Measurements from ENCODE around the gene EIF2B2. TPM values are rescaled to one million over a fixed set of nuclear protein-coding genes. Genes with fewer than 3 reads are reported as not detected.

EIF2B2 gene
- total and polyA plus RNA-seq, 2 of the 13 experiments (the other 11 are each of a cell fraction or from before 2014, with no cell fraction given), result 54.4 to 78.6 TPM

DNA sequence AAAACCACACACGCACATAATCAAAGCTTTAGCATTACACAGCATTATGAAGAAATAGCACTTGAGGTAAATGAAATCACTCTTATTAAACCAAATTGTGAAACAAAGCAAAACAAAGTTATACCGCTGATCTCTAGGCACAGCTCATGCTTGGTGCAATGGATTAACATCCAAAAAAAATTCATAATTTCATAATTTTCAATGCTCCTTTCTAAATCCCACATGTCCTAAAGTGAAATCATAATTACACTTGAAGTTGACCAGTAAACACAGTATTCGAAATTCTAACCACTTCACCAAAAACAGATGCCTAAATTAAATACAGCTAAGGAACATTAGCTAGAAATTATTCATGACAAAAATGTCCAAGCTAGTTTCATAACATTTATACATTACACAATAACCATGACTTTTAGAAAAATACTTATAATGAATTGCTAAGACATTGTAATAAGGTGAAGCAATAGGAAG, 47.0 kb downstream of the EIF2B2 start:
- TF ChIP-seq ZNF678 (CRISPR knock-in tag; IDR thresholded peaks at IDR 0.05) (no peak), CEBPB (IDR thresholded peaks at IDR 0.05; ENCODE audit: borderline replicate concordance, low read depth, low read length) (peak; percentile 49; the same call in 1 of the 2 replicates)
- POLR2A ChIA-PET, result interaction anchor here (1.2 to 4.2 kb wide), 3 partner anchors 8 to 20 kb away, joined by 3 to 18 read pairs (median 13); partner anchors contain the start of genes ACYP1 and ZC2HC1C
- BruUV-seq (replicated peaks), result no TSS peak

GRCh38 chr14:75050852-75051555, 48.3 kb downstream of the EIF2B2 start, which contains the start of gene MLH3:
Gene MLH3, minus strand, starts transcription at chr14:75051467. Its CDS starts 1,812 bp downstream, at chr14:75049655.
- Histone ChIP-seq H3K9ac (ENCODE audit: insufficient read depth, low read depth, low read length) (peak within 1 kb of the TSS; percentile 87), H2AFZ (ENCODE audit: low read length) (no peak within 1 kb of the TSS), H3K9me3 (ENCODE audit: low read length) (no peaks in the 10 kb centered on the region), H3K4me3 (replicated peaks in 1 of 3; ENCODE audit: insufficient read depth in 1 of 3, low read depth in 2 of 3, low read length in 3 of 3) (peak within 1 kb of the TSS; percentile 58 to 75 (median 68)), H3K4me1 (ENCODE audit: insufficient read depth, low read length) (peaks cover 35% of the 10 kb centered on the region), H3K79me2 (ENCODE audit: insufficient read depth, low read length) (peaks cover 18% of the 10 kb centered on the region), H3K4me2 (ENCODE audit: low read depth, low read length) (peak within 1 kb of the TSS; percentile 78), H4K20me1 (ENCODE audit: insufficient read depth, low read length) (no peaks in the 10 kb centered on the region), H3K36me3 (replicated peaks in 1 of 2; ENCODE audit: control insufficient read depth in 1 of 2, insufficient read depth in 2 of 2, low read length in 2 of 2) (no peaks in the 10 kb centered on the region; a peak in 2 of 5 replicates), H3K27ac (ENCODE audit: extremely low read length, insufficient read depth, low read length) (peak within 1 kb of the TSS; percentile 81), H3K27me3 (ENCODE audit: control insufficient read depth in 1 of 2, insufficient read depth in 2 of 2, low read length in 2 of 2) (no peaks in the 10 kb centered on the region)
- ChIA-PET POLR2A (interaction anchor here (1.1 to 4.2 kb wide), 4 partner anchors 9 to 106 kb away, joined by 4 to 18 read pairs (median 9); partner anchors contain the start of genes ACYP1 and ZC2HC1C), CTCF (ENCODE audit: low intra/inter-chr PET ratio, low total read pairs) (no interaction called here)
- DNase-seq (ENCODE audit: low spot score), result peak; percentile 75
- BruUV-seq (replicated peaks), result TSS peak; percentile 52
- intact Hi-C loops (cut with micrococcal nuclease; ENCODE audit: unreplicated experiment) (no loop called here), in situ Hi-C loops (cut with HindIII; ENCODE audit: extremely low pct_ligation_motif_present, low pct_unique_long_range_greater_than_20kb) (no loop called here)
- FAIRE-seq, result no peak
- peak; percentile 94 for ATAC-seq
- 0% methylated on average over 22 of the region's 59 CpGs for WGBS (ENCODE audit: low lambda C conversion rate)
- TF ChIP-seq JUND (CRISPR knock-in tag; IDR thresholded peaks at IDR 0.05), result no peak
- peak; percentile 62; the same call in 1 of the 2 replicates for TF ChIP-seq THAP7 (CRISPR knock-in tag; IDR thresholded peaks at IDR 0.05)
- TF ChIP-seq ZBTB1 (CRISPR knock-in tag; IDR thresholded peaks at IDR 0.05; ENCODE audit: borderline replicate concordance), result no peak
- 0 out of 2 replicates have a peak, but pooled peaks have one; percentile 12 for TF ChIP-seq TGIF2 (CRISPR knock-in tag; IDR thresholded peaks at IDR 0.05)
- TF ChIP-seq ZNF687 (CRISPR knock-in tag; IDR thresholded peaks at IDR 0.05), result peak; percentile 98
- TF ChIP-seq, protein P1, sequence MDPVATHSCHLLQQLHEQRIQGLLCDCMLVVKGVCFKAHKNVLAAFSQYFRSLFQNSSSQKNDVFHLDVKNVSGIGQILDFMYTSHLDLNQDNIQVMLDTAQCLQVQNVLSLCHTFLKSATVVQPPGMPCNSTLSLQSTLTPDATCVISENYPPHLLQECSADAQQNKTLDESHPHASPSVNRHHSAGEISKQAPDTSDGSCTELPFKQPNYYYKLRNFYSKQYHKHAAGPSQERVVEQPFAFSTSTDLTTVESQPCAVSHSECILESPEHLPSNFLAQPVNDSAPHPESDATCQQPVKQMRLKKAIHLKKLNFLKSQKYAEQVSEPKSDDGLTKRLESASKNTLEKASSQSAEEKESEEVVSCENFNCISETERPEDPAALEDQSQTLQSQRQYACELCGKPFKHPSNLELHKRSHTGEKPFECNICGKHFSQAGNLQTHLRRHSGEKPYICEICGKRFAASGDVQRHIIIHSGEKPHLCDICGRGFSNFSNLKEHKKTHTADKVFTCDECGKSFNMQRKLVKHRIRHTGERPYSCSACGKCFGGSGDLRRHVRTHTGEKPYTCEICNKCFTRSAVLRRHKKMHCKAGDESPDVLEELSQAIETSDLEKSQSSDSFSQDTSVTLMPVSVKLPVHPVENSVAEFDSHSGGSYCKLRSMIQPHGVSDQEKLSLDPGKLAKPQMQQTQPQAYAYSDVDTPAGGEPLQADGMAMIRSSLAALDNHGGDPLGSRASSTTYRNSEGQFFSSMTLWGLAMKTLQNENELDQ (CRISPR knock-in tag; IDR thresholded peaks at IDR 0.05; ENCODE audit: borderline replicate concordance), result no peak

More for the DNA sequence above, 47.0 kb downstream of the EIF2B2 start:
- Histone ChIP-seq H4K20me1 (ENCODE audit: insufficient read depth, low read length) (no peaks in the 10 kb centered on the region), H3K9ac (ENCODE audit: insufficient read depth, low read depth, low read length) (no peak overlapping the region), H3K9me3 (ENCODE audit: low read length) (no peaks in the 10 kb centered on the region), H3K4me1 (ENCODE audit: insufficient read depth, low read length) (peaks cover 47% of the 10 kb centered on the region), H3K4me2 (ENCODE audit: low read depth, low read length) (peak overlapping the region; percentile 78; the same call in 1 of the 2 replicates), H3K36me3 (replicated peaks in 1 of 2; ENCODE audit: control insufficient read depth in 1 of 2, insufficient read depth in 2 of 2, low read length in 2 of 2) (no peaks in the 10 kb centered on the region; a peak in 2 of 5 replicates), H3K4me3 (replicated peaks in 1 of 3; ENCODE audit: insufficient read depth in 1 of 3, low read depth in 2 of 3, low read length in 3 of 3) (peak overlapping the region in 1 of 3 experiments; percentile 75; a peak in 1 of 6 replicates), H2AFZ (ENCODE audit: low read length) (no peak overlapping the region), H3K27me3 (ENCODE audit: control insufficient read depth in 1 of 2, insufficient read depth in 2 of 2, low read length in 2 of 2) (no peaks in the 10 kb centered on the region), H3K27ac (ENCODE audit: extremely low read length, insufficient read depth, low read length) (no peak overlapping the region), H3K79me2 (ENCODE audit: insufficient read depth, low read length) (peaks cover 18% of the 10 kb centered on the region)
- no peak for DNase-seq (ENCODE audit: low spot score)
- CTCF ChIA-PET (ENCODE audit: low intra/inter-chr PET ratio, low total read pairs), result no interaction called here
- ATAC-seq, result no peak
- FAIRE-seq, result no peak
- intact Hi-C loops (cut with micrococcal nuclease; ENCODE audit: unreplicated experiment) (no loop called here), in situ Hi-C loops (cut with HindIII; ENCODE audit: extremely low pct_ligation_motif_present, low pct_unique_long_range_greater_than_20kb) (no loop called here)
- 96% methylated on average over 3 of the region's 3 CpGs for WGBS (ENCODE audit: low lambda C conversion rate)

Data from HepG2 (cell line).